Measurements from ENCODE around the gene NFXL1.

The NFXL1 gene

GRCh38 chr4:47831026-47831679, 83.2 kb downstream of the NFXL1 start:
- H3K9me3 ChIP-seq, result no peaks in the 10 kb centered on the region
- no peak for DNase-seq
- no peaks in the 10 kb centered on the region for H3K27me3 ChIP-seq
- TF ChIP-seq CTCF (IDR thresholded peaks at IDR 0.05; ENCODE audit: low read depth, low read length), result no peak
- no peak overlapping the region for H3K4me3 ChIP-seq (ENCODE audit: low read depth, low read length)
- H3K36me3 ChIP-seq, result no peaks in the 10 kb centered on the region
- peaks cover 5% of the 10 kb centered on the region; the same call in 1 of the 2 replicates for H3K4me1 ChIP-seq

GRCh38 chr4:47830265-47831025, 83.9 kb downstream of the NFXL1 start:
- Histone ChIP-seq H3K36me3 (no peaks in the 10 kb centered on the region), H3K4me1 (peaks cover 6% of the 10 kb centered on the region; the same call in 1 of the 2 replicates), H3K4me3 (ENCODE audit: low read depth, low read length) (no peak overlapping the region), H3K9me3 (no peaks in the 10 kb centered on the region), H3K27me3 (no peaks in the 10 kb centered on the region)
- DNase-seq, result no peak
- no peak for TF ChIP-seq CTCF (IDR thresholded peaks at IDR 0.05; ENCODE audit: low read depth, low read length)

GRCh38 chr4:47829438-47829837, 84.9 kb downstream of the NFXL1 start:
- H3K9me3 ChIP-seq, result no peaks in the 10 kb centered on the region
- DNase-seq, result no peak
- TF ChIP-seq CTCF (IDR thresholded peaks at IDR 0.05; ENCODE audit: low read depth, low read length), result no peak
- H3K36me3 ChIP-seq, result no peaks in the 10 kb centered on the region
- H3K4me1 ChIP-seq, result peaks cover 8% of the 10 kb centered on the region; the same call in 1 of the 2 replicates
- H3K4me3 ChIP-seq (ENCODE audit: low read depth, low read length), result no peak overlapping the region
- H3K27me3 ChIP-seq, result no peaks in the 10 kb centered on the region

- no peak for DNase-seq
- no peak for TF ChIP-seq CTCF (IDR thresholded peaks at IDR 0.05; ENCODE audit: low read depth, low read length)
- Histone ChIP-seq H3K36me3 (no peaks in the 10 kb centered on the region), H3K27me3 (no peaks in the 10 kb centered on the region), H3K4me1 (peaks cover 8% of the 10 kb centered on the region; the same call in 1 of the 2 replicates), H3K9me3 (no peaks in the 10 kb centered on the region), H3K4me3 (ENCODE audit: low read depth, low read length) (no peak overlapping the region)
These were observed 86.9 kb downstream of the NFXL1 start for GRCh38 chr4:47827343-47828047.

GRCh38 chr4:47824840-47825239, 89.5 kb downstream of the NFXL1 start:
- peak; percentile 51 for DNase-seq
- Histone ChIP-seq H3K27me3 (no peaks in the 10 kb centered on the region), H3K9me3 (no peaks in the 10 kb centered on the region), H3K4me1 (peaks cover 8% of the 10 kb centered on the region; the same call in 1 of the 2 replicates), H3K4me3 (ENCODE audit: low read depth, low read length) (no peak overlapping the region), H3K36me3 (no peaks in the 10 kb centered on the region)
- TF ChIP-seq CTCF (IDR thresholded peaks at IDR 0.05; ENCODE audit: low read depth, low read length), result no peak
